HG03175 (cell line): ENCODE measurements around the gene UNC5C.

Experiments
- ATAC-seq: cut with Tn5 transposase; IDR thresholded peaks from one replicate; pipeline ENCODE4 v1.9.1; 2021; ENCODE audit warnings: mild to moderate bottlenecking, moderate library complexity; ENCODE audit not compliant: unreplicated experiment

The UNC5C gene

DNA sequence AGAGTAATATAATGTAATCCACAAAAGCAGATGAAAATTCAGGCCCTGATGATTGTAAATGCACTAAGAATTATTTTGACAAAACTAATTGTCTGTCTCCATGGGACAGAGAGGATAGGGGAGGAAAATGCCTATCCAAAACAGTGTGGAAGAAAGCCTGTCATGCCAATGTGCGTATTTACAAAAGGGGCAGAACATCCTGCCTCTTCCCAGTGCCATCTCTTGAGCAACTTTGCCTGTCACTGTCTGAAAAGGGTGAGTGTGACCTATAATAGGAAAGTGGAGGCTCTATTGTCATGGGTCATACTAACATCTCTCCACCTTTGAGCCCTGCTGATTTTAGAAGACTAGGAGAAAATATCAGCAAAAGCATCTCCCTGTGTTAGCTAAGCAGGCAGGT lies 264.1 kb downstream of the UNC5C start:
- no peak for ATAC-seq

GRCh38 chr4:95283320-95283719 lies 265.5 kb downstream of the UNC5C start:
- ATAC-seq = no peak

GRCh38 chr4:95272797-95273196 lies 276.0 kb downstream of the UNC5C start:
- ATAC-seq = no peak

DNA sequence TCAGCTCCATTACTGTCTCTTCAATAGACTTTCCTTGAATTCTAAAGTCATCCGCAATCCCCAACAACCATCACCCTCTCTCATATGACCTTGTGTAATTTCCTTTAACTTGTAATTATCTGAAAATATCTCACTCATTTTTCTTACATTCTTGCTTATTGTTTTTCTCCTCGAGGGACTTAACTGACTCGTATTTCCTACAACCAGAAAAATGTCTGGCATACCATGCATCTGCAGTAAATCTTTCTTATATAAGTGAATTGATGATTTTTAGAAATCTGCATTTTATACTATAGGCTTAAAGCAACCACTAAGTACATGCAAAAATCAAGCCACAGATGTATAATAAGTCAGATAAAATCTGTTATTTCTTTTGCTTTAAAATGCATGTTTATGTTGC lies 276.7 kb downstream of the UNC5C start:
- no peak for ATAC-seq

DNA sequence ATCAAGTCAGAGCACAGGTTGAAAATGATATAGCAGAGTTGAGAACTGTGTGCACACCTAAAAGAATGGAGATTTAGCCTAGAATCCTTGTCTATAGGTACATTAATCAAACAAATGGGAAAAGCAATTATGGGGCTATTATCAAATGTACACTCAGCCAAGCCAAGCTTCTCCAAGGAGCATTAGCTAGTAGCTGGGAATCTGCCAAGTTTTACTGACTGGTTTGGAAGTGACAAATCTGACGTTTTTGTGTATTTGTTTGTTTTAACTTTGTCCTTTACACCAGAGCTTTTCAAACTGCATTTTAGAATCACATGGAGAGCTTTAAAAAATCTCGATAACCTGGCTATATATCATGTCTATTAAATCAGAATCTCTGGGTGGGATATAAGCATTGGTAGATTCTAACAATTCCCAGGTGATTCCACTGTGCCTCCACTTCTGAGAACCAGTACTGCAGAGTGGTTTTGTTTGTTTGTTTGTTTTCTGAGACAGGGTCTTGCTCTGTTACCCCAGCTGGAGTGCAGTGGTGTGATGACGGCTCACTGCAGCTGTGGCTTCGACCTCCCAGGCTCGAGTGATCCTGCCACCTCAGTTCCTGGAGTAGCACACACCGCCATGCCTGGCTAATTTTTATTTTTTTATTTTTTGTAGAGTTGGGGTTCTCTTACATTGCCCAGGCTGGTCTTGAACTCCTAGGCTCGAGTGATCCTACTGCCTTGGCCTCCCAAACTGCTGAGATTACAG lies 279.8 kb downstream of the UNC5C start:
- ATAC-seq = no peak

- no peak for ATAC-seq
Measured at GRCh38 chr4:95267081-95267480, 281.7 kb downstream of the UNC5C start.

GRCh38 chr4:95265814-95266740 lies 282.7 kb downstream of the UNC5C start:
- ATAC-seq = no peak

- no peak for ATAC-seq
Measured at GRCh38 chr4:95264843-95265242, 283.9 kb downstream of the UNC5C start.

GRCh38 chr4:95263960-95264359 lies 284.8 kb downstream of the UNC5C start:
- ATAC-seq = no peak

- ATAC-seq = no peak
Measured at GRCh38 chr4:95263391-95263790, 285.4 kb downstream of the UNC5C start.

- ATAC-seq = no peak
Measured at GRCh38 chr4:95256108-95256835, 292.5 kb downstream of the UNC5C start.

- no peak for ATAC-seq
Measured at GRCh38 chr4:95255396-95256107, 293.2 kb downstream of the UNC5C start.

DNA sequence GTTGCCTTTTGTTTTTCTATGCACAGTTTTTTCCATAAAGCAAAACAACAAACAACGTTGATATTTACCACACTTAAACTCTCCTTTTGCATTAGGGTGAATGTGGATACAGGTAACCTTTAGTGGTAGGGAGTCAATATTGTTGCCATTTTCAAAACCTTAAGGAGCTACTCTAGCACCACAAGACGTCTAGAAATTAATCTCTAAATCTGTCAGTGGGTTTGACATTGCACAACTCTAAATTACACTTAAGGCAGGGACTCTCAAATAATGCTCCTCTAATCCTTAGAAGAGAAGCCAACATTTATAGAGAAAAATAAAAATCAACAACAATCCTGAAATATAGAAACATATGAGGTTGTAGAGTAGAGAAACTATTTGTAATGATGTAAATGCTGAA lies 297.2 kb downstream of the UNC5C start:
- ATAC-seq = no peak

DNA sequence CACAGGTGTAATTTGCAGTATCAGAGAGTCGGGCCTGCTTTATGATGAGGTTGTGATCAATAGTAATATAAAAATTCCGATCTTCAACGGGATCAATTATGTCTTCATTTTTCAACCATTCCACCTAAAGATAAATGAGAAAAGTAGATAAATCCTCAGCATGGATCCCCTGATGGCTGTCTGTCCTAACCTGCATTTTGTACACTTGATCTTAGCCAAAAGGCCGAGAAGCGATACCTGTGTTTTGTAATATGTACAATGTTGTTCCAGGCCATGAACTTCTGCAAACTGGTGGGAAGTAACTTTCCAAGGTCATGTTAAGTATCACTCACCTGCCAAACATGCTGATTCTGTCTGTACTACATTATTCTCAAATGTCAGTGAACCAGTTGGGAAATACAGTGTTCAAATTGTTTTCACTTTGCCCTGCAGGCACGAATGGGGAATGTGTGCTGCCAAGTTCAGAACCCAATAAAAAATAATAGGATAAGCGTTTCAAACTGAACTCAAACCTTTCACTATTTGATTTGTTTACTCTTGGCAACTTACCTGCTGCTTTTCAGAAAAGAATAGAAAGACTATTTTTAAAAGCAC lies 298.1 kb downstream of the UNC5C start:
- ATAC-seq = no peak

DNA sequence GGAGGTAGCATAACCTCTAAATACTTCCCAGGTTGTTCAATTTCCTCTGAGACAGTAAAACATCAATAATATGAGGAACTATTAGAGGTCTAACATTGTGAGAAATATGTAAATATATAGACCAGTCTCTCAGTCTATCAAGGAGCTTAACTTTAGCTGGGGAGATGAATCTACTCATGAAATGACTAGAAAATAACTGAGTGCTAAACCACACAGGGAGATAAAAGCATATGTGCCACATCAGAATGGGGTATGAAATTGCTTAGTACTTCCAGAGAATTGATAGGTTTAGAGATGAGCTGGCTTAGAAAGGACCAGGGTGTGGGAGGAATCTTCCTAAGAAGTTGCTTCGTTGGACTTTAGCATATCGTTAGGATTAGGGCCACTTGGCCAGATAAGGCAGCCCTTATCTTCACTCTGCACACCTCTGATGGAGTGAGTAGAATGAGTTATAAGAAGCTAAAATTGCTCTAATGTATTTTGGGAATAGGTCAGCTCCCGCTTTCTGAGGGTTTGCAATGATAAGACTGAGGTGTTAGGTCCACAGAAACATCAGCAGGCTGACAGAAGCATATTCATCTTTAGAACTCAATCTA lies 299.2 kb downstream of the UNC5C start:
- ATAC-seq = no peak

DNA sequence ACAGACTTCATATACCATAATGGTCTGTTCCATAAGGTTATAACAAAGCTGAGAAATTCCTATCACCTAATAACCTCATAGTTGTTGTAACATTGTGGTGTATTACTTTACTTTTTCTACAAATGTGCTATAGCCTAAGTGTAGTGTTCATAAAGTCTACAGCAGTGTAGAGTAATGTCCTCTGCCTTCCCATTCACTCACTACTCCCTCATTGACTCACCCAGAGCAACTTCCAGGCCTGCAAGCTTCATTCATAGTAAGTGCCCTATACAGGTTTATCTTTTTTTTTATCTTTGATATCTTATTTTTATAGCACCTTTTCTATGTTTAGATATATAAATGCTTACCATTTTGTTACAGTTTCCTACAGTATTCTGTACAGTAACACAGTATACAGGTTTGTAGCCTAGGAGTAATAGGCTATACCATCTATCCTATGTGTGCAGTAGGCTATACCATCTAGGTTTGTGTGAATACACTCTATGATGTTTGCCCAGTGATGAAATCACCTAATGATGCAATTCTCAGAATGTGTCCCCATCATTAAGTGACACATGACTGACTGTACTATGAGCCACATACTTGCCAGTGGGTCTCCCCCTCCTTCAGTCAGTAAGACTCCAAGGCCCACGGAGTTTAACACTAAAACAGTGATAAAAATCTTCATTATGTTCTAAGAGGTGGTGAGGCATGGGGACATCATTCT lies 299.9 kb downstream of the UNC5C start:
- no peak for ATAC-seq

DNA sequence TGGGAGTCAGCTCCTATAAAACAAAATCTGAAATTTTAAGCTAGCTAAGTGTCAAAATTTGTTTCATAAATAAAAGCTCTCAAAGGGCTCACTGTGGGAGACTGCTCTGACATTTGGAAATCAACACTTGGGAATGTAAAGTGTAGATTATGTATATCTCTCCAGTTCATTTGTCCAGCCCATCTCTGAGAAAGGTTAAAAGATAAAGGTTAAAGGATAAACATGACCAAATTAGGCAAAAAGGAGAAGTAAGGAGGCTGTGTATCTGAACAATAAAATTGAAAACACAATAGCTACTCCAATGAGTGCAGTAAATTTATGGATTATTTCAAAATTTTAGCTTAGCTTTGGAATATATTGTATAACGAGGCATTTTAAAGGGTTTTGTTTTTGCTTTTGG lies 304.9 kb downstream of the UNC5C start:
- no peak for ATAC-seq

DNA sequence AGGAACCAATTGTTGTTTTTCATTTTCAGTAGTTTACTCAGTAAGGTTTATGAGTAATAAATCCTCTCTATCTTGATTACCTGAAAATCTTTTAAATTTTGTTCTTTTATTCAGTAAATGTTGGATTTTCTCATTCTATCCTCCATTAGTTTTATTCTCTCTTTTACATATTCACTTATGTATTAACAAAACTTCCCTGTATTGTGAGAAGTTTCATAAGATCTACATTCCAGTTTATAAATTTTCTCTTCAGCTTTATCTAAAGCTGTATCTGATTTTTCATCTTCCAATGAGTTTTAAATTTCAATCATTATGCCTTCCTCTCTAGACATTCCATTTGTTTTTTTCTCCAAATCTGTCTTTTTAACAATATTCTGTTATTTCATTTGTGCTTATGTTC lies 310.2 kb downstream of the UNC5C start:
- ATAC-seq = no peak

GRCh38 chr4:95232358-95233156 lies 316.2 kb downstream of the UNC5C start:
- ATAC-seq = no peak
